ENCODE data around the gene TPM2. TPM values are rescaled to one million over a fixed set of nuclear protein-coding genes. Genes with fewer than 3 reads are reported as not detected.

TPM2 gene
- total and polyA plus RNA-seq, 8 donors: 11.3 to 227 (median 23.4) TPM

- DNase-seq (no peak), ATAC-seq (no peak), FAIRE-seq (no peak)
- no peak for TF ChIP-seq CTCF (IDR thresholded peaks at IDR 0.05)
- 94 to 98% methylated on average over 4 of the region's 4 CpGs for WGBS, 2 donors
- Histone ChIP-seq H3K4me3 (no peak overlapping the region), H3K36me3 (peaks cover 14 to 99% (median 90%) of the 10 kb centered on the region in 3 donors), H3K4me1 (no peaks in the 10 kb centered on the region), H3K27ac (no peak overlapping the region), H3K9me3 (no peaks in the 10 kb centered on the region), H3K27me3 (no peaks in the 10 kb centered on the region)
- intact Hi-C loops (cut with DNase I): no loop called here
These were observed 29.8 kb upstream of the TPM2 start for GRCh38 chr9:35719546-35719945.

GRCh38 chr9:35718721-35719511 lies 29.2 kb upstream of the TPM2 start:
- no peaks in the 10 kb centered on the region for H3K27me3 ChIP-seq
- peaks cover 16 to 99% (median 90%) of the 10 kb centered on the region in 3 donors for H3K36me3 ChIP-seq
- H3K27ac ChIP-seq: no peak overlapping the region
- intact Hi-C loops (cut with DNase I): no loop called here
- H3K9me3 ChIP-seq: no peaks in the 10 kb centered on the region
- no peak for ATAC-seq
- 91 to 95% methylated on average over 15 of the region's 15 CpGs for WGBS, 2 donors
- no peak for TF ChIP-seq CTCF (IDR thresholded peaks at IDR 0.05)
- no peak for DNase-seq
- H3K4me1 ChIP-seq: no peaks in the 10 kb centered on the region
- no peak overlapping the region for H3K4me3 ChIP-seq
- no peak for FAIRE-seq

- WGBS, 2 donors: 89 to 92% methylated on average over 14 of the region's 14 CpGs
- intact Hi-C loops (cut with DNase I): no loop called here
- no peak for ATAC-seq
- no peaks in the 10 kb centered on the region for H3K9me3 ChIP-seq
- no peaks in the 10 kb centered on the region for H3K4me1 ChIP-seq
- H3K27ac ChIP-seq: no peak overlapping the region
- no peak for FAIRE-seq
- no peak for TF ChIP-seq CTCF (IDR thresholded peaks at IDR 0.05)
- H3K4me3 ChIP-seq: no peak overlapping the region
- peaks cover 17 to 99% (median 82%) of the 10 kb centered on the region in 3 donors for H3K36me3 ChIP-seq
- no peaks in the 10 kb centered on the region for H3K27me3 ChIP-seq
- no peak for DNase-seq
These were observed 27.6 kb upstream of the TPM2 start for GRCh38 chr9:35717132-35717870.

- intact Hi-C loops (cut with DNase I): no loop called here
- Histone ChIP-seq H3K36me3 (peaks cover 17 to 99% (median 78%) of the 10 kb centered on the region in 3 donors), H3K27me3 (no peaks in the 10 kb centered on the region), H3K4me3 (no peak overlapping the region), H3K4me1 (no peaks in the 10 kb centered on the region), H3K9me3 (no peaks in the 10 kb centered on the region), H3K27ac (no peak overlapping the region)
- ATAC-seq (peak in 3 of 4 donors; percentile 18 to 49 (median 48)), FAIRE-seq (no peak), DNase-seq (no peak)
- 88 to 90% methylated on average over 4 of the region's 4 CpGs for WGBS, 2 donors
- TF ChIP-seq CTCF (IDR thresholded peaks at IDR 0.05): no peak
These were observed 26.5 kb upstream of the TPM2 start for GRCh38 chr9:35716230-35716629.
